Measurements from ENCODE around the gene CPSF3. TPM values are rescaled to one million over a fixed set of nuclear protein-coding genes. Genes with fewer than 3 reads are reported as not detected.

CPSF3 gene
- total and polyA plus RNA-seq, 2 of the 13 experiments (the other 11 are each of a cell fraction or from before 2014, with no cell fraction given), result 19.8 to 93.0 TPM

DNA sequence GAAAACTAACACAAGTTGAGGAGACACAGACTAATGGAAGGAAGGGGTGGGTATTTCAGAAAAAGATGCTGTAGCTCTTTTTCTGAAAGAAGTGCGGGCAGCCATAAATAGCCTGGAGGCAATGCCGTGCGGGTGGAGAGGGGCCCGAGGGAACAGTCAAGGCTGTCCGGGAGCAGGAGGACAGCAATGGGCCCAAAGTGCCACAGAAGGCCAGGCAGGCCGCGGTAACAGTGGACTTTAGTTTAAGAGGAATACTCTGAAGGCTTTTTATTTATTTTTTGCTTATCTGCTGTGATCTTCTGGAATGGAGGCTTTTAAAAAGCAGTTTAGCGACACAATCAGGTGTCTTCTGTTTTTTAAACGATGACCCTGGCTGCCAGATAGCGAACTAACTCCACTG lies 3.0 kb upstream of the CPSF3 start (continued):
- no peak for TF ChIP-seq ZNF256 (CRISPR knock-in tag; conservative IDR thresholded peaks at IDR 0.05)
- no peak for TF ChIP-seq MYC (CRISPR knock-in tag; IDR thresholded peaks at IDR 0.05; ENCODE audit: borderline replicate concordance)
- TF ChIP-seq, protein P1, sequence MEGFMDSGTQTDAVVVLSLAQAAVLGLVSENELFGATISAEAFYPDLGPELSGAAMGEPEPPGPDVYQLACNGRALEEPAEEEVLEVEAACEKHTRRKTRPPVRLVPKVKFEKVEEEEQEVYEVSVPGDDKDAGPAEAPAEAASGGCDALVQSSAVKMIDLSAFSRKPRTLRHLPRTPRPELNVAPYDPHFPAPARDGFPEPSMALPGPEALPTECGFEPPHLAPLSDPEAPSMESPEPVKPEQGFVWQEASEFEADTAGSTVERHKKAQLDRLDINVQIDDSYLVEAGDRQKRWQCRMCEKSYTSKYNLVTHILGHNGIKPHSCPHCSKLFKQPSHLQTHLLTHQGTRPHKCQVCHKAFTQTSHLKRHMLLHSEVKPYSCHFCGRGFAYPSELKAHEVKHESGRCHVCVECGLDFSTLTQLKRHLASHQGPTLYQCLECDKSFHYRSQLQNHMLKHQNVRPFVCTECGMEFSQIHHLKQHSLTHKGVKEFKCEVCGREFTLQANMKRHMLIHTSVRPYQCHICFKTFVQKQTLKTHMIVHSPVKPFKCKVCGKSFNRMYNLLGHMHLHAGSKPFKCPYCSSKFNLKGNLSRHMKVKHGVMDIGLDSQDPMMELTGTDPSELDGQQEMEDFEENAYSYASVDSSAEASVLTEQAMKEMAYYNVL (CRISPR knock-in tag; IDR thresholded peaks at IDR 0.05; ENCODE audit: borderline replicate concordance), result peak; percentile 44; the same call in 1 of the 2 replicates
- no peak for TF ChIP-seq ZNF484 (CRISPR knock-in tag; IDR thresholded peaks at IDR 0.05; ENCODE audit: borderline replicate concordance, low read depth)
- no peak for TF ChIP-seq FOXK1 (CRISPR knock-in tag; IDR thresholded peaks at IDR 0.05; ENCODE audit: borderline replicate concordance, low read depth)
- no peak for TF ChIP-seq PRPF4 (IDR thresholded peaks at IDR 0.05; ENCODE audit: low read depth, low read length, poor library complexity, severe bottlenecking)
- peak; percentile 75 for TF ChIP-seq ZNF263 (CRISPR knock-in tag; IDR thresholded peaks at IDR 0.05)
- peak; percentile 41; the same call in 1 of the 2 replicates for TF ChIP-seq HOXA3 (CRISPR knock-in tag; IDR thresholded peaks at IDR 0.05)
- TF ChIP-seq KAT2B (IDR thresholded peaks at IDR 0.05; ENCODE audit: borderline replicate concordance, low read depth, low read length), result no peak
- TF ChIP-seq SOX6 (IDR thresholded peaks at IDR 0.05), result no peak
- no peak for TF ChIP-seq SOX6 (CRISPR knock-in tag; IDR thresholded peaks at IDR 0.05)
- TF ChIP-seq, protein P2, sequence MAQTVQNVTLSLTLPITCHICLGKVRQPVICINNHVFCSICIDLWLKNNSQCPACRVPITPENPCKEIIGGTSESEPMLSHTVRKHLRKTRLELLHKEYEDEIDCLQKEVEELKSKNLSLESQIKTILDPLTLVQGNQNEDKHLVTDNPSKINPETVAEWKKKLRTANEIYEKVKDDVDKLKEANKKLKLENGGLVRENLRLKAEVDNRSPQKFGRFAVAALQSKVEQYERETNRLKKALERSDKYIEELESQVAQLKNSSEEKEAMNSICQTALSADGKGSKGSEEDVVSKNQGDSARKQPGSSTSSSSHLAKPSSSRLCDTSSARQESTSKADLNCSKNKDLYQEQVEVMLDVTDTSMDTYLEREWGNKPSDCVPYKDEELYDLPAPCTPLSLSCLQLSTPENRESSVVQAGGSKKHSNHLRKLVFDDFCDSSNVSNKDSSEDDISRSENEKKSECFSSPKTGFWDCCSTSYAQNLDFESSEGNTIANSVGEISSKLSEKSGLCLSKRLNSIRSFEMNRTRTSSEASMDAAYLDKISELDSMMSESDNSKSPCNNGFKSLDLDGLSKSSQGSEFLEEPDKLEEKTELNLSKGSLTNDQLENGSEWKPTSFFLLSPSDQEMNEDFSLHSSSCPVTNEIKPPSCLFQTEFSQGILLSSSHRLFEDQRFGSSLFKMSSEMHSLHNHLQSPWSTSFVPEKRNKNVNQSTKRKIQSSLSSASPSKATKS (CRISPR knock-in tag; IDR thresholded peaks at IDR 0.05), result no peak
- TF ChIP-seq PPARG (CRISPR knock-in tag; conservative IDR thresholded peaks at IDR 0.05), result 0 out of 2 replicates have a peak, but pooled peaks have one; percentile 28
- TF ChIP-seq ZNF788 (CRISPR knock-in tag; IDR thresholded peaks at IDR 0.05; ENCODE audit: borderline replicate concordance), result no peak
- TF ChIP-seq MAZ (IDR thresholded peaks at IDR 0.05; ENCODE audit: borderline replicate concordance, low read depth, low read length), result no peak
- TF ChIP-seq MAZ (CRISPR knock-in tag; IDR thresholded peaks at IDR 0.05; ENCODE audit: low read depth), result no peak
- TF ChIP-seq ZNF772 (CRISPR knock-in tag; IDR thresholded peaks at IDR 0.05), result no peak
- TF ChIP-seq, protein P3, sequence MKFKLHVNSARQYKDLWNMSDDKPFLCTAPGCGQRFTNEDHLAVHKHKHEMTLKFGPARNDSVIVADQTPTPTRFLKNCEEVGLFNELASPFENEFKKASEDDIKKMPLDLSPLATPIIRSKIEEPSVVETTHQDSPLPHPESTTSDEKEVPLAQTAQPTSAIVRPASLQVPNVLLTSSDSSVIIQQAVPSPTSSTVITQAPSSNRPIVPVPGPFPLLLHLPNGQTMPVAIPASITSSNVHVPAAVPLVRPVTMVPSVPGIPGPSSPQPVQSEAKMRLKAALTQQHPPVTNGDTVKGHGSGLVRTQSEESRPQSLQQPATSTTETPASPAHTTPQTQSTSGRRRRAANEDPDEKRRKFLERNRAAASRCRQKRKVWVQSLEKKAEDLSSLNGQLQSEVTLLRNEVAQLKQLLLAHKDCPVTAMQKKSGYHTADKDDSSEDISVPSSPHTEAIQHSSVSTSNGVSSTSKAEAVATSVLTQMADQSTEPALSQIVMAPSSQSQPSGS (CRISPR knock-in tag; IDR thresholded peaks at IDR 0.05), result peak; percentile 65; the same call in 1 of the 2 replicates
- no peak for TF ChIP-seq CBX1 (IDR thresholded peaks at IDR 0.05; ENCODE audit: low read depth)
- no peak for TF ChIP-seq ZC3H13 (CRISPR knock-in tag; IDR thresholded peaks at IDR 0.05)
- TF ChIP-seq, protein P4, sequence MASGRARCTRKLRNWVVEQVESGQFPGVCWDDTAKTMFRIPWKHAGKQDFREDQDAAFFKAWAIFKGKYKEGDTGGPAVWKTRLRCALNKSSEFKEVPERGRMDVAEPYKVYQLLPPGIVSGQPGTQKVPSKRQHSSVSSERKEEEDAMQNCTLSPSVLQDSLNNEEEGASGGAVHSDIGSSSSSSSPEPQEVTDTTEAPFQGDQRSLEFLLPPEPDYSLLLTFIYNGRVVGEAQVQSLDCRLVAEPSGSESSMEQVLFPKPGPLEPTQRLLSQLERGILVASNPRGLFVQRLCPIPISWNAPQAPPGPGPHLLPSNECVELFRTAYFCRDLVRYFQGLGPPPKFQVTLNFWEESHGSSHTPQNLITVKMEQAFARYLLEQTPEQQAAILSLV (CRISPR knock-in tag; IDR thresholded peaks at IDR 0.05; ENCODE audit: borderline replicate concordance), result no peak
- no peak for TF ChIP-seq ZFP82 (CRISPR knock-in tag; IDR thresholded peaks at IDR 0.05; ENCODE audit: borderline replicate concordance)
- no peak for TF ChIP-seq FOXM1 (CRISPR knock-in tag; IDR thresholded peaks at IDR 0.05)
- TF ChIP-seq, protein P5, sequence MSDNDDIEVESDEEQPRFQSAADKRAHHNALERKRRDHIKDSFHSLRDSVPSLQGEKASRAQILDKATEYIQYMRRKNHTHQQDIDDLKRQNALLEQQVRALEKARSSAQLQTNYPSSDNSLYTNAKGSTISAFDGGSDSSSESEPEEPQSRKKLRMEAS (IDR thresholded peaks at IDR 0.05), result no peak
- TF ChIP-seq JARID2 (CRISPR knock-in tag; IDR thresholded peaks at IDR 0.05; ENCODE audit: insufficient replicate concordance), result no peak
- TF ChIP-seq ATRX (CRISPR knock-in tag; IDR thresholded peaks at IDR 0.05; ENCODE audit: borderline replicate concordance), result no peak
